ENCODE data around the gene PRKAR2A.

PRKAR2A gene

GRCh38 chr3:48847504-48848423 is at the start of gene PRKAR2A:
Gene PRKAR2A, minus strand, starts transcription at chr3:48847874. Its CDS starts 278 bp downstream, at chr3:48847596.
- H3K4me1 Mint-ChIP-seq = peaks cover 9% of the 10 kb centered on the region
- H3K27ac Mint-ChIP-seq = peak within 1 kb of the TSS; percentile 98
- no peaks in the 10 kb centered on the region for H3K36me3 Mint-ChIP-seq
- peak within 1 kb of the TSS; percentile 88 for H3K4me3 Mint-ChIP-seq
- DNase-seq (ENCODE audit: low spot score in 2 of 2) (peak; percentile 80 to 93), ATAC-seq (peak; percentile 93)
- no peaks in the 10 kb centered on the region for H3K9me3 Mint-ChIP-seq

GRCh38 chr3:48896936-48897335 is 49.3 kb upstream of the PRKAR2A start:
- peaks cover 6% of the 10 kb centered on the region for H3K36me3 Mint-ChIP-seq
- ATAC-seq (no peak), DNase-seq (ENCODE audit: low spot score in 2 of 2) (no peak)
- H3K9me3 Mint-ChIP-seq = no peaks in the 10 kb centered on the region
- H3K4me1 Mint-ChIP-seq = peaks cover 38% of the 10 kb centered on the region
- peak overlapping the region; percentile 92 for H3K4me3 Mint-ChIP-seq
- peak overlapping the region; percentile 98 for H3K27ac Mint-ChIP-seq

- Mint-ChIP-seq H3K36me3 (peaks cover 28% of the 10 kb centered on the region), H3K4me3 (no peak overlapping the region), H3K9me3 (no peaks in the 10 kb centered on the region), H3K27ac (no peak overlapping the region), H3K4me1 (peaks cover 31% of the 10 kb centered on the region)
- no peak for ATAC-seq
- no peak for DNase-seq (ENCODE audit: low spot score in 2 of 2)
Measured at GRCh38 chr3:48894516-48894915, 46.8 kb upstream of the PRKAR2A start.

GRCh38 chr3:48891606-48892005 is 43.9 kb upstream of the PRKAR2A start:
- Mint-ChIP-seq H3K4me1 (peaks cover 11% of the 10 kb centered on the region), H3K4me3 (no peak overlapping the region), H3K27ac (peak overlapping the region; percentile 73), H3K9me3 (no peaks in the 10 kb centered on the region), H3K36me3 (peaks cover 41% of the 10 kb centered on the region)
- no peak for ATAC-seq
- no peak for DNase-seq (ENCODE audit: low spot score in 2 of 2)

GRCh38 chr3:48885753-48886152 is 38.1 kb upstream of the PRKAR2A start:
- Mint-ChIP-seq H3K4me3 (no peak overlapping the region), H3K36me3 (peaks cover 64% of the 10 kb centered on the region), H3K9me3 (no peaks in the 10 kb centered on the region), H3K4me1 (peaks cover 20% of the 10 kb centered on the region), H3K27ac (peak overlapping the region; percentile 64)
- DNase-seq (ENCODE audit: low spot score in 2 of 2) (no peak), ATAC-seq (no peak)

GRCh38 chr3:48881652-48882114 is 34.0 kb upstream of the PRKAR2A start:
- Mint-ChIP-seq H3K4me3 (no peak overlapping the region), H3K4me1 (peaks cover 20% of the 10 kb centered on the region), H3K9me3 (no peaks in the 10 kb centered on the region), H3K36me3 (peaks cover 72% of the 10 kb centered on the region), H3K27ac (peak overlapping the region; percentile 57)
- no peak for DNase-seq (ENCODE audit: low spot score in 2 of 2)
- no peak for ATAC-seq

- ATAC-seq = no peak
- no peak for DNase-seq (ENCODE audit: low spot score in 2 of 2)
- no peak overlapping the region for H3K4me3 Mint-ChIP-seq
- H3K4me1 Mint-ChIP-seq = peaks cover 20% of the 10 kb centered on the region
- peaks cover 71% of the 10 kb centered on the region for H3K36me3 Mint-ChIP-seq
- peak overlapping the region; percentile 57 for H3K27ac Mint-ChIP-seq
- H3K9me3 Mint-ChIP-seq = no peaks in the 10 kb centered on the region
Measured at GRCh38 chr3:48881006-48881405, 33.3 kb upstream of the PRKAR2A start.

GRCh38 chr3:48879994-48880377 is 32.3 kb upstream of the PRKAR2A start:
- H3K9me3 Mint-ChIP-seq = no peaks in the 10 kb centered on the region
- H3K4me1 Mint-ChIP-seq = peaks cover 10% of the 10 kb centered on the region
- H3K36me3 Mint-ChIP-seq = peaks cover 65% of the 10 kb centered on the region
- ATAC-seq (no peak), DNase-seq (ENCODE audit: low spot score in 2 of 2) (no peak)
- H3K4me3 Mint-ChIP-seq = no peak overlapping the region
- peak overlapping the region; percentile 79 for H3K27ac Mint-ChIP-seq

- no peak for ATAC-seq
- DNase-seq (ENCODE audit: low spot score in 2 of 2) = no peak
- H3K27ac Mint-ChIP-seq = peak overlapping the region; percentile 79
- H3K36me3 Mint-ChIP-seq = peaks cover 65% of the 10 kb centered on the region
- no peak overlapping the region for H3K4me3 Mint-ChIP-seq
- no peaks in the 10 kb centered on the region for H3K9me3 Mint-ChIP-seq
- H3K4me1 Mint-ChIP-seq = peaks cover 8% of the 10 kb centered on the region
Measured at GRCh38 chr3:48879307-48879993, 31.8 kb upstream of the PRKAR2A start.

- no peak for DNase-seq (ENCODE audit: low spot score in 2 of 2)
- ATAC-seq = no peak
- H3K4me3 Mint-ChIP-seq = no peak overlapping the region
- peaks cover 8% of the 10 kb centered on the region for H3K4me1 Mint-ChIP-seq
- no peaks in the 10 kb centered on the region for H3K9me3 Mint-ChIP-seq
- H3K27ac Mint-ChIP-seq = no peak overlapping the region
- peaks cover 64% of the 10 kb centered on the region for H3K36me3 Mint-ChIP-seq
Measured at GRCh38 chr3:48877671-48878070, 30.0 kb upstream of the PRKAR2A start.

- no peaks in the 10 kb centered on the region for H3K4me1 Mint-ChIP-seq
- H3K9me3 Mint-ChIP-seq = no peaks in the 10 kb centered on the region
- no peak overlapping the region for H3K4me3 Mint-ChIP-seq
- H3K36me3 Mint-ChIP-seq = peaks cover 80% of the 10 kb centered on the region
- peak overlapping the region; percentile 65 for H3K27ac Mint-ChIP-seq
- no peak for ATAC-seq
- no peak for DNase-seq (ENCODE audit: low spot score in 2 of 2)
Measured at GRCh38 chr3:48863122-48863521, 15.4 kb upstream of the PRKAR2A start.

- Mint-ChIP-seq H3K4me3 (no peak overlapping the region), H3K36me3 (peaks cover 69% of the 10 kb centered on the region), H3K27ac (peak overlapping the region; percentile 86), H3K9me3 (no peaks in the 10 kb centered on the region), H3K4me1 (no peaks in the 10 kb centered on the region)
- ATAC-seq (no peak), DNase-seq (ENCODE audit: low spot score in 2 of 2) (no peak)
Measured at GRCh38 chr3:48859206-48859605, 11.5 kb upstream of the PRKAR2A start.

- H3K27ac Mint-ChIP-seq = peak overlapping the region; percentile 86
Measured at GRCh38 chr3:48858709-48859108, 11.0 kb upstream of the PRKAR2A start.

GRCh38 chr3:48857641-48858040 is 10.0 kb upstream of the PRKAR2A start:
- Mint-ChIP-seq H3K36me3 (peaks cover 61% of the 10 kb centered on the region), H3K9me3 (no peaks in the 10 kb centered on the region), H3K4me3 (no peak overlapping the region), H3K27ac (peak overlapping the region; percentile 86), H3K4me1 (no peaks in the 10 kb centered on the region)
- ATAC-seq (no peak), DNase-seq (ENCODE audit: low spot score in 2 of 2) (no peak)

More at GRCh38 chr3:48858709-48859108, 11.0 kb upstream of the PRKAR2A start:
- Mint-ChIP-seq H3K9me3 (no peaks in the 10 kb centered on the region), H3K4me3 (no peak overlapping the region), H3K4me1 (no peaks in the 10 kb centered on the region), H3K36me3 (peaks cover 64% of the 10 kb centered on the region)
- ATAC-seq = no peak
- no peak for DNase-seq (ENCODE audit: low spot score in 2 of 2)

- Mint-ChIP-seq H3K9me3 (no peaks in the 10 kb centered on the region), H3K36me3 (peaks cover 51% of the 10 kb centered on the region), H3K4me3 (no peak overlapping the region), H3K27ac (peak overlapping the region; percentile 43), H3K4me1 (no peaks in the 10 kb centered on the region)
- ATAC-seq (no peak), DNase-seq (ENCODE audit: low spot score in 2 of 2) (no peak)
Measured at GRCh38 chr3:48856469-48856868, 8.8 kb upstream of the PRKAR2A start.
